Fibroblast of pulmonary artery (primary cell): ENCODE data around the gene DPH7.

Experiments
- DNase-seq: peaks from one replicate; pipeline ENCODE4 v3.0.0-alpha.2; 2010; ENCODE audit warnings: low read depth
- H3K4me3 ChIP-seq: replicated peaks from 2 replicates; pipeline ENCODE4 v1.5.1; 2011; ENCODE audit warnings: low read depth, mild to moderate bottlenecking, control low read depth, low read length, moderate library complexity
- TF ChIP-seq, protein P1 (sequence below): IDR thresholded peaks from 2 replicates; pipeline ENCODE4 v1.5.1; 2011; ENCODE audit warnings: mild to moderate bottlenecking, control low read depth, low read length, inconsistent platforms; ENCODE audit errors: missing control alignments

Gene DPH7

DNA sequence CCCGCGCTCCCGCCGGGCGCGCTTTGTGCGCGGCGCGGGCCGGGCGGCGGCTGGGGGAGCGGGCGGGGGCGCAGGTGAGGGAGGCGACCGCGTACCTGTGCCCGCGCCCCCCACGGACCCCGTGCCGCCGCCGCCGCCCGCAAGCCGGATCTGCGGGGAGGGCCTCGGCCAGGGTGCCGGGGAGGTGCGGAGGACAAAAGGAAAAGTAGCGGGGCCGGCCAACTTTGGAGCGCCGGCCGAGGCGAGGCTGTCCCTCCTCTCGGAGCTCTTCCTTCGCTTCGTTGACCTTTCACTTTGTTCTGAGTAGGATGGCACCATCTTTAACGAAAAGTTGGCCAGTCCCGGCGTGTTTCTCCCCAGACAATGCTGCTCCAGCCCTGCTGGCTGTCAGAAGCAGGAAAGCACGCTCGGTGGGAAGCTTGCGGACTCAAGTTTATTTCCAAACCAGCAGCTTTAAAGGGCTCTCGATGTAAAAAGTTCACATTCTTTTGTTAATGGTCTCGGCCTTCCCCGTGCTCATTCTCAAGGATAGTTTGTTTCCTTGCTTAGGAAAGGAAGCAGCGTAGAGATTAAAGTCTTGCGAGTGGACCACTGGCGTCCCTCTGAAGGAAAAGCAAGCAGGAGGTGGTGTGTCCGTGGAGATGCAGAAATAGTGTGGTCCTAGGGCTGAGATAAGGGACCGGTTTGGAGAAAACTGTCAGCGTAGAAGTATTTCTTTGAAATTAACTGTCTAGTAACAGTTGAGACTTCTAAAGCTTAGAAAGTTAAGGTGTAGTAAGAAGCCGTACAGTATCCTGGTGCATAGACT is 40.7 kb upstream of the DPH7 start:
- peak; percentile 57 for DNase-seq
- H3K4me3 ChIP-seq = peak overlapping the region; percentile 61
- TF ChIP-seq, protein P1, sequence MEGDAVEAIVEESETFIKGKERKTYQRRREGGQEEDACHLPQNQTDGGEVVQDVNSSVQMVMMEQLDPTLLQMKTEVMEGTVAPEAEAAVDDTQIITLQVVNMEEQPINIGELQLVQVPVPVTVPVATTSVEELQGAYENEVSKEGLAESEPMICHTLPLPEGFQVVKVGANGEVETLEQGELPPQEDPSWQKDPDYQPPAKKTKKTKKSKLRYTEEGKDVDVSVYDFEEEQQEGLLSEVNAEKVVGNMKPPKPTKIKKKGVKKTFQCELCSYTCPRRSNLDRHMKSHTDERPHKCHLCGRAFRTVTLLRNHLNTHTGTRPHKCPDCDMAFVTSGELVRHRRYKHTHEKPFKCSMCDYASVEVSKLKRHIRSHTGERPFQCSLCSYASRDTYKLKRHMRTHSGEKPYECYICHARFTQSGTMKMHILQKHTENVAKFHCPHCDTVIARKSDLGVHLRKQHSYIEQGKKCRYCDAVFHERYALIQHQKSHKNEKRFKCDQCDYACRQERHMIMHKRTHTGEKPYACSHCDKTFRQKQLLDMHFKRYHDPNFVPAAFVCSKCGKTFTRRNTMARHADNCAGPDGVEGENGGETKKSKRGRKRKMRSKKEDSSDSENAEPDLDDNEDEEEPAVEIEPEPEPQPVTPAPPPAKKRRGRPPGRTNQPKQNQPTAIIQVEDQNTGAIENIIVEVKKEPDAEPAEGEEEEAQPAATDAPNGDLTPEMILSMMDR = no peak

DNA sequence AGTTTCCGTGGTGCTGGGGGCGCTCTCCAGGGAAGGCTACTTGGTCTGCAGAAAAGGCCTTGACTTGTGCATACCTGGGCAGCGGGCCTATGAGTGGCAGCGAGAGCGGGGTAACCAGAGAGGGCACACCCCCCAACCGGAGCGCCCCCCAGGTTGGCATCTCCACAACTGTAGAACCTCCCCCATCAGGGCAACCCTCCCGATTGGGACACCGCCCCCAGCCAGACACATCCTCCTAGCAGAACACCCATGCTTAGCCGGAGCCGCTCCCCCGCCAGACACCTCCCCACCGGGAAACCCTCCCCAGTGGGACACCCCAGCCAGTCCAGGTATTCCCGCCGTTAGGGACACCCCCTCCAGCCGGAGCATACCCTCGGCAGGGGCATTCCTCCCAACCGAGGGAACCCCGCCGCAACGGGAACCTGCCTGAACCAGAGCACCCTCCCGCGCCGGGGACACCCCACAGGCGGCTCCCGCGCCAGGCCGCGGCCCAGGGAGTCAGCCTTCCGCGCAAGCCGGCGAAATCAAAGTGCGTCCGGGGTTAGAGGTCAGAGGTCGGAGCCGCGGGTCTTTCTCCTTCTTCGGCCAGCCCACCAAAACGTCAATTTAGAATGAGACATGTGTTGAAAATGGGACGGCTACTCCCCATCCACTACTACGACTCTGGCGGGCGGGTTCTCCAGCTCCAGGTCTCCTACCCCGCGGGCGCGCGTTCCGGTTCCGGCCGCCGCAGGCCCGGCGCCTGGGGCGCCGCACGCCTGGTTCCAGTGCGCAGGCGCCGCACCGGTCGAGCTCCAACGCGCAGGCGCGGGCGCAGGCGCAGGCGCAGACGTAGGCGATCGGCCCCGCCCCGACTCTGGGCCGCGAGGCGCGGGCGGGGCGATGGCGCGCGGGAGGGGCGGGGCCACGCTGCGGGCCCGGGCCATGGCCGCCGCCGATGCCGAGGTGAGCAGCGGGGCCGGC is 39.7 kb upstream of the DPH7 start, which contains the start of gene EHMT1:
Gene EHMT1, plus strand, starts transcription at position 901 of the 963 bp plus-strand sequence. Its CDS starts 24 bp downstream, at position 925.
- TF ChIP-seq, protein P1 = no peak
- DNase-seq = peak; percentile 85
- peak within 1 kb of the TSS; percentile 98 for H3K4me3 ChIP-seq

DNA sequence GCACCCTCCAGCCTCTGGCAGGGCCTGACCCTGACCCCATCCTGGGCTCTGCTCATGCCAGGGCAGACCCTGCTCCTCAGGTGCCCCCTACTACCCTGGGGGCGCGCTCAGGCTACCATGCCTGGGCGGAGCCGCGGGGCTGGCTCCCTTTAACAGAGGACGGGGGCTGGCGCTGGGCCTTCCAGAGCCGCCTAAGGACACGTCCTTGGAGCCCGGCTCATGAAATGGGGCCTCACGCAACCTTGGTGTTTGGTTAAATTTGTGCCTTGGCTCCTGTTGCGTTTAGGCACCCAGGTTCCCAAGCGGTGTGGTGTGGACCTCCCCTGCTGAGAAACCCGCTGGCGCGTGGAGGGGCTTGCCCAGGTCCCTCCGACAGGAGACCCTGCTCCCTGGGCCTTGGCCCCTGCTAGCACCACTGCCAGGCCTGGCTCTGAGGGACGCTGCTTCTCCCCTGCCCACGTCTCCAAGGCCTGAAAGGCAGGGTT is 36.7 kb upstream of the DPH7 start:
- TF ChIP-seq, protein P1 = no peak
- DNase-seq = no peak
- no peak overlapping the region for H3K4me3 ChIP-seq

DNA sequence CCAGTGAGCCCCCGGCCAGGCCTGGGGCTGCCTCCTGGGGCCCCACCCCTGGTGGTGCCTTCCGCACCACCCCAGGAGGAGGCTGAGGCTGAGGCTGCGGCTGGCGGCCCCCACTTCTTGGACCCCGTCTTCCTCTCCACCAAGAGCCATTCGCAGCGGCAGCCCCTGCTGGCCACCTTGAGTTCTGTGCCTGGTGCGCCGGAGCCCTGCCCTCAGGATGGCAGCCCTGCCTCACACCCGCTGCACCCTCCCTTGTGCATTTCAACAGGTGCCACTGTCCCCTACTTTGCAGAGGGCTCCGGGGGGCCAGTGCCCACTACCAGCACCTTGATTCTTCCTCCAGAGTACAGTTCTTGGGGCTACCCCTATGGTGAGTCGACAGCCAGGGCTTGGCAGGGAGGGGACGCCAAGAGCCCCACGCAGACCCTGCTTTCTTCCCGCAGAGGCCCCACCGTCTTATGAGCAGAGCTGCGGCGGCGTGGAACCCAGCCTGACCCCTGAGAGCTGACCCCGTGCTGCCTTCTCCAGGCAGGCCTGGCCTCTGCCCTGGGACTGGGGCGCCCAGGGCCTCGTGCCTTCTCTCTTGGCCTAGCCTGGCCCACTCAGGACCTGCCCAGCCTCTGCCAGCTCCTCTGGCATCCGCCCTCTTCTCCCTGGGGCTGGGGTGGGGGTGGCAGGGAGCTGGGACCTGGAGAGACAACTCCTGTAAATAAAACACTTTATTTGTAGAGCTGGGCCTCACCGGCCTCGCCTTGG is 36.1 kb upstream of the DPH7 start:
- TF ChIP-seq, protein P1 = no peak
- H3K4me3 ChIP-seq = no peak overlapping the region
- no peak for DNase-seq

DNA sequence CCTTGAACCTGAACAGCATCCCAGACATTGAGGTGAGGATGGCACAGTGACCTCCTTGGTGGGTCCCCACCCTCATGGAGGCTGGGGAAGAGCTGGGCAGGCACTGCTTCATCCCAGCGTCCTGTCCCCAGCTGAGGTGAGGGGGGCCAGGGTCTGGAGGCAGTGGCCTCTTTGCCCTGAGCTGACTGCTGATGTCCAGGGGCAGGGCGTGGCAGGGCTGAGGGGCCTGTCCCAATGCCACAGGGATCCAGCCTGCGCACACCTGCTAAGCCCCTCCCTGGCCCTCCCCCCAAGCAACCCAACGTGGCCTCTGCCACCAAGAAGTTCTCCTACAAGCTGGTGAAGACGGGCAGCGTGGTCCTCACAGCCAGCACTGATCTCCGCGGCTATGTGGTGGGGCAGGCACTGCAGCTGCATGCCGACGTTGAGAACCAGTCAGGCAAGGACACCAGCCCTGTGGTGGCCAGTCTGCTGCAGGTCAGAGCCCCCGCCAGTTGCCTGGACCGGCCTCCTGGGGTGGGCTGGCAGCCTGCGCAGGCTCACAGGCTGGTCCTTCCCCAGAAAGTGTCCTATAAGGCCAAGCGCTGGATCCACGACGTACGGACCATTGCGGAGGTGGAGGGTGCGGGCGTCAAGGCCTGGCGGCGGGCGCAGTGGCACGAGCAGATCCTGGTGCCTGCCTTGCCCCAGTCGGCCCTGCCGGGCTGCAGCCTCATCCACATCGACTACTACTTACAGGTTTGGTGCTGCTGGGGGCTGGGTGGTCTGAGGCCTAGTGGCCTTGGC is 35.2 kb upstream of the DPH7 start:
- TF ChIP-seq, protein P1 = no peak
- DNase-seq = no peak
- no peak overlapping the region for H3K4me3 ChIP-seq

DNA sequence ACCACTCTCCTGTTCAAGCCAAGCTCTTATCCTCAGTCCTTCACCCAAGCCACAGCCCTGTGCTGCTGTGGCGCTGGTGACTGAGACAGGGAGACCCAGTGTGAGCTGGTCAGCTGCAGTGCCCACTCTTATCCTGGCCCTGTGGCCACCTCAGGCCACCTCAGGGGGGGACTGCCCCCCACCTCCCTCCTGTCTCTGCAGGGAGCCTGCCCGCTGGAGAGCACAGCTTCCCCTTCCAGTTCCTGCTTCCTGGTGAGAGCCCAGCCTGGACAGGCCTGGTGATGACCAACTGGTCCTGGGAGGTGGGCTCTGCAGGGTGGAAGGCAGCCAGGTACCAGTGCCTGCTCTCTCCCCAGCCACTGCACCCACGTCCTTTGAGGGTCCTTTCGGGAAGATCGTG is 34.5 kb upstream of the DPH7 start:
- no peak overlapping the region for H3K4me3 ChIP-seq
- no peak for DNase-seq
- TF ChIP-seq, protein P1 = no peak
